ENCODE measurements around the gene UFSP1. TPM values are rescaled to one million over a fixed set of nuclear protein-coding genes. Genes with fewer than 3 reads are reported as not detected.

Gene UFSP1
- total and polyA plus RNA-seq, 2 of the 13 experiments (the other 11 are each of a cell fraction or from before 2014, with no cell fraction given): 0.65 to 3.3 TPM

DNA sequence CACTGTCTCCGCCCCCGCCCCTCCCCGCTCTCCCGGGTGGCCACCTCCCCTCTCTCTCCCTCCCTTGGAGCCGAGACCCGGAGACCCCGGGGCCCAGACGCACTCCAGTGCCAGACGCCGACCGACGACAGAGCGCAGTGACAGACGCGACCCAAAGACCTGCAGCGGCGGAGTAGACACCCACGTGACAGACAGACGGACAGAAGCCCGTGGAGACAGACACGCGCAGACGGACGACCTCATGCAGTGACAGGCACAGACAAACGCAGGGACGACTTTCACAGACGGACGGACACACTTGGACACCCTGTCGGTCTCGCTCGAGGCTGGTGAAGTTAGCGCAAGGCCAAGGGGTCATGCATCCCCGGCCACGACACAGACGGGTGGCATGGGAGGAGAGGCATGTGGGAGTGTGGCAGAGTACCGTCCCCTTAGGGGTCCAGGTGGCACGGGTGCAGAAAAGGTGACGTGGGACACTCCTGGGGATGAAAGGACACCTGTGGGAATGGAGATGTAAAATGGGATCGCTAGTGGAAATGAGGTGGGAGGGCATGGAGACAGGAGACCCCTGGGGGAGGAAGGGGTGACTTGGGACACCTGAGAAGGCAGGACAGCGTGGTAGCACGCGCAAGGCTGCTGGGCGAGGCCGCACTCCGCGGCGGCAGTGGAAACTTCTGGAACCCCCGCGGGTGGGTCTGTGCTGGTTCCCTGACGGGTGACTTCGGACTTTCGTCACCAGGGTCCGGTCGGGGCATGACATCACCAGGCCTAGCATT lies 6.6 kb upstream of the UFSP1 start (continued):
- peak; percentile 57; the same call in 1 of the 2 replicates for TF ChIP-seq ATF7 (IDR thresholded peaks at IDR 0.05)
- peak; percentile 65; the same call in 1 of the 2 replicates for TF ChIP-seq ATF7 (CRISPR knock-in tag; IDR thresholded peaks at IDR 0.05)
- TF ChIP-seq, protein P1, sequence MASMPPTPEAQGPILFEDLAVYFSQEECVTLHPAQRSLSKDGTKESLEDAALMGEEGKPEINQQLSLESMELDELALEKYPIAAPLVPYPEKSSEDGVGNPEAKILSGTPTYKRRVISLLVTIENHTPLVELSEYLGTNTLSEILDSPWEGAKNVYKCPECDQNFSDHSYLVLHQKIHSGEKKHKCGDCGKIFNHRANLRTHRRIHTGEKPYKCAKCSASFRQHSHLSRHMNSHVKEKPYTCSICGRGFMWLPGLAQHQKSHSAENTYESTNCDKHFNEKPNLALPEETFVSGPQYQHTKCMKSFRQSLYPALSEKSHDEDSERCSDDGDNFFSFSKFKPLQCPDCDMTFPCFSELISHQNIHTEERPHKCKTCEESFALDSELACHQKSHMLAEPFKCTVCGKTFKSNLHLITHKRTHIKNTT (CRISPR knock-in tag; IDR thresholded peaks at IDR 0.05): no peak
- TF ChIP-seq, protein P2, sequence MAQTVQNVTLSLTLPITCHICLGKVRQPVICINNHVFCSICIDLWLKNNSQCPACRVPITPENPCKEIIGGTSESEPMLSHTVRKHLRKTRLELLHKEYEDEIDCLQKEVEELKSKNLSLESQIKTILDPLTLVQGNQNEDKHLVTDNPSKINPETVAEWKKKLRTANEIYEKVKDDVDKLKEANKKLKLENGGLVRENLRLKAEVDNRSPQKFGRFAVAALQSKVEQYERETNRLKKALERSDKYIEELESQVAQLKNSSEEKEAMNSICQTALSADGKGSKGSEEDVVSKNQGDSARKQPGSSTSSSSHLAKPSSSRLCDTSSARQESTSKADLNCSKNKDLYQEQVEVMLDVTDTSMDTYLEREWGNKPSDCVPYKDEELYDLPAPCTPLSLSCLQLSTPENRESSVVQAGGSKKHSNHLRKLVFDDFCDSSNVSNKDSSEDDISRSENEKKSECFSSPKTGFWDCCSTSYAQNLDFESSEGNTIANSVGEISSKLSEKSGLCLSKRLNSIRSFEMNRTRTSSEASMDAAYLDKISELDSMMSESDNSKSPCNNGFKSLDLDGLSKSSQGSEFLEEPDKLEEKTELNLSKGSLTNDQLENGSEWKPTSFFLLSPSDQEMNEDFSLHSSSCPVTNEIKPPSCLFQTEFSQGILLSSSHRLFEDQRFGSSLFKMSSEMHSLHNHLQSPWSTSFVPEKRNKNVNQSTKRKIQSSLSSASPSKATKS (CRISPR knock-in tag; IDR thresholded peaks at IDR 0.05): no peak
- TF ChIP-seq, protein P3, sequence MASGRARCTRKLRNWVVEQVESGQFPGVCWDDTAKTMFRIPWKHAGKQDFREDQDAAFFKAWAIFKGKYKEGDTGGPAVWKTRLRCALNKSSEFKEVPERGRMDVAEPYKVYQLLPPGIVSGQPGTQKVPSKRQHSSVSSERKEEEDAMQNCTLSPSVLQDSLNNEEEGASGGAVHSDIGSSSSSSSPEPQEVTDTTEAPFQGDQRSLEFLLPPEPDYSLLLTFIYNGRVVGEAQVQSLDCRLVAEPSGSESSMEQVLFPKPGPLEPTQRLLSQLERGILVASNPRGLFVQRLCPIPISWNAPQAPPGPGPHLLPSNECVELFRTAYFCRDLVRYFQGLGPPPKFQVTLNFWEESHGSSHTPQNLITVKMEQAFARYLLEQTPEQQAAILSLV (CRISPR knock-in tag; IDR thresholded peaks at IDR 0.05; ENCODE audit: borderline replicate concordance): no peak
- no peak for TF ChIP-seq ZFP36 (IDR thresholded peaks at IDR 0.05; ENCODE audit: borderline replicate concordance, low read depth, low read length, partially characterized antibody)
- no peak for TF ChIP-seq EP300 (IDR thresholded peaks at IDR 0.05; ENCODE audit: low read depth in 2 of 2, low read length in 2 of 2)
- no peak for TF ChIP-seq EP300 (CRISPR knock-in tag; IDR thresholded peaks at IDR 0.05; ENCODE audit: borderline replicate concordance)
- no peak for TF ChIP-seq ZNF10 (CRISPR knock-in tag; IDR thresholded peaks at IDR 0.05; ENCODE audit: borderline replicate concordance, low read depth)
- TF ChIP-seq CHD4 (IDR thresholded peaks at IDR 0.05; ENCODE audit: borderline replicate concordance, low read length): no peak
- TF ChIP-seq SMC3 (IDR thresholded peaks at IDR 0.05; ENCODE audit: low read length): no peak
- no peak for TF ChIP-seq AGO2 (optimal IDR thresholded peaks at IDR 0.05; ENCODE audit: low read depth, low read length)
- TF ChIP-seq YEATS2 (CRISPR knock-in tag; IDR thresholded peaks at IDR 0.05; ENCODE audit: borderline replicate concordance): no peak
- TF ChIP-seq ARID2 (CRISPR knock-in tag; IDR thresholded peaks at IDR 0.05; ENCODE audit: borderline replicate concordance): no peak
- no peak for TF ChIP-seq POLR2AphosphoS5 (IDR thresholded peaks at IDR 0.05; ENCODE audit: low read depth, low read length)
- TF ChIP-seq JUNB (CRISPR knock-in tag; IDR thresholded peaks at IDR 0.05; ENCODE audit: borderline replicate concordance): 0 out of 2 replicates have a peak, but pooled peaks have one; percentile 21
- TF ChIP-seq, protein P4, sequence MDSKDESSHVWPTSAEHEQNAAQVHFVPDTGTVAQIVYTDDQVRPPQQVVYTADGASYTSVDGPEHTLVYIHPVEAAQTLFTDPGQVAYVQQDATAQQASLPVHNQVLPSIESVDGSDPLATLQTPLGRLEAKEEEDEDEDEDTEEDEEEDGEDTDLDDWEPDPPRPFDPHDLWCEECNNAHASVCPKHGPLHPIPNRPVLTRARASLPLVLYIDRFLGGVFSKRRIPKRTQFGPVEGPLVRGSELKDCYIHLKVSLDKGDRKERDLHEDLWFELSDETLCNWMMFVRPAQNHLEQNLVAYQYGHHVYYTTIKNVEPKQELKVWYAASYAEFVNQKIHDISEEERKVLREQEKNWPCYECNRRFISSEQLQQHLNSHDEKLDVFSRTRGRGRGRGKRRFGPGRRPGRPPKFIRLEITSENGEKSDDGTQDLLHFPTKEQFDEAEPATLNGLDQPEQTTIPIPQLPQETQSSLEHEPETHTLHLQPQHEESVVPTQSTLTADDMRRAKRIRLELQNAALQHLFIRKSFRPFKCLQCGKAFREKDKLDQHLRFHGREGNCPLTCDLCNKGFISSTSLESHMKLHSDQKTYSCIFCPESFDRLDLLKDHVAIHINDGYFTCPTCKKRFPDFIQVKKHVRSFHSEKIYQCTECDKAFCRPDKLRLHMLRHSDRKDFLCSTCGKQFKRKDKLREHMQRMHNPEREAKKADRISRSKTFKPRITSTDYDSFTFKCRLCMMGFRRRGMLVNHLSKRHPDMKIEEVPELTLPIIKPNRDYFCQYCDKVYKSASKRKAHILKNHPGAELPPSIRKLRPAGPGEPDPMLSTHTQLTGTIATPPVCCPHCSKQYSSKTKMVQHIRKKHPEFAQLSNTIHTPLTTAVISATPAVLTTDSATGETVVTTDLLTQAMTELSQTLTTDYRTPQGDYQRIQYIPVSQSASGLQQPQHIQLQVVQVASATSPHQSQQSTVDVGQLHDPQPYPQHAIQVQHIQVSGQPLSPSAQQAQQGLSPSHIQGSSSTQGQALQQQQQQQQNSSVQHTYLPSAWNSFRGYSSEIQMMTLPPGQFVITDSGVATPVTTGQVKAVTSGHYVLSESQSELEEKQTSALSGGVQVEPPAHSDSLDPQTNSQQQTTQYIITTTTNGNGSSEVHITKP (CRISPR knock-in tag; IDR thresholded peaks at IDR 0.05; ENCODE audit: low read depth): no peak
- TF ChIP-seq ZBTB3 (CRISPR knock-in tag; IDR thresholded peaks at IDR 0.05; ENCODE audit: borderline replicate concordance, low read depth): no peak
- TF ChIP-seq ZNF780A (CRISPR knock-in tag; IDR thresholded peaks at IDR 0.05): no peak
- no peak for TF ChIP-seq SUZ12 (IDR thresholded peaks at IDR 0.05; ENCODE audit: low read depth, low read length)
- no peak for TF ChIP-seq MXI1 (IDR thresholded peaks at IDR 0.05; ENCODE audit: borderline replicate concordance, low read depth, low read length)
- no peak for TF ChIP-seq TAF15 (IDR thresholded peaks at IDR 0.05; ENCODE audit: low read depth, low read length, poor library complexity, severe bottlenecking)

Data from HepG2 (cell line).